OCI-M2 (cell line): ENCODE measurements around the gene FANK1.

Source experiments
- DNase-seq: peaks from one replicate; lab custom pipeline; 2025; ENCODE audit not compliant: unreplicated experiment; lab: John Stamatoyannopoulos, UW

The FANK1 gene

GRCh38 chr10:125984865-125985495 is 88.6 kb downstream of the FANK1 start:
- no peak for DNase-seq

- DNase-seq, result no peak
Measured at GRCh38 chr10:125985557-125986240, 89.3 kb downstream of the FANK1 start.

- no peak for DNase-seq
Measured at GRCh38 chr10:125989791-125990190, 93.4 kb downstream of the FANK1 start.

GRCh38 chr10:125990974-125991373 is 94.6 kb downstream of the FANK1 start:
- no peak for DNase-seq

- DNase-seq, result no peak
Measured at GRCh38 chr10:125991392-125991791, 95.0 kb downstream of the FANK1 start.

- no peak for DNase-seq
Measured at GRCh38 chr10:125992254-125992653, 95.9 kb downstream of the FANK1 start.

GRCh38 chr10:125994601-125995000 is 98.2 kb downstream of the FANK1 start:
- DNase-seq, result no peak

GRCh38 chr10:125995726-125996304 is 99.5 kb downstream of the FANK1 start:
- no peak for DNase-seq

- no peak for DNase-seq
Measured at GRCh38 chr10:125997586-125997985, 101.2 kb downstream of the FANK1 start.

GRCh38 chr10:125999694-126000093 is 103.3 kb downstream of the FANK1 start:
- no peak for DNase-seq

GRCh38 chr10:126001576-126001975 is 105.2 kb downstream of the FANK1 start:
- DNase-seq, result no peak

- no peak for DNase-seq
Measured at GRCh38 chr10:126004752-126005151, 108.4 kb downstream of the FANK1 start.

- DNase-seq, result no peak
Measured at GRCh38 chr10:126006264-126006663, 109.9 kb downstream of the FANK1 start.

- no peak for DNase-seq
Measured at GRCh38 chr10:126006906-126007305, 110.5 kb downstream of the FANK1 start.

GRCh38 chr10:126009650-126010049 is 113.3 kb downstream of the FANK1 start:
- no peak for DNase-seq

- DNase-seq, result no peak
Measured at GRCh38 chr10:126011995-126012394, 115.6 kb downstream of the FANK1 start.

GRCh38 chr10:126012485-126012884 is 116.1 kb downstream of the FANK1 start:
- DNase-seq, result no peak

- no peak for DNase-seq
Measured at GRCh38 chr10:126013489-126014281, 117.3 kb downstream of the FANK1 start.

- DNase-seq, result no peak
Measured at GRCh38 chr10:126014309-126014708, 117.9 kb downstream of the FANK1 start.

GRCh38 chr10:126015413-126015812 is 119.0 kb downstream of the FANK1 start:
- DNase-seq, result no peak

GRCh38 chr10:126016156-126016805 is 119.9 kb downstream of the FANK1 start:
- DNase-seq, result no peak
